HepG2 (cell line): Measurements from ENCODE around the gene ENPP1. TPM values are rescaled to one million over a fixed set of nuclear protein-coding genes. Genes with fewer than 3 reads are reported as not detected.
A peak's percentile ranks its signal among the peaks of the same experiment; 100 is the strongest.

ENCODE experiments used
- ATAC-seq: fragments of 200-7000 bp; cut with Tn5 transposase; 3 replicates; pipeline ENCODE4 v1.9.1; 2020; ENCODE audit warnings: mild to moderate bottlenecking, moderate library complexity
- BruUV-seq: library from RNA; stranded (reverse); fragments of 400-500 nt; replicated peaks from 2 replicates; lab custom pipeline; 2021; lab: Mats Ljungman, UMichigan
- CTCF ChIA-PET: fragments of 300-600 bp; formaldehyde crosslinking; extraction: SDS; loops from one replicate; lab custom pipeline; 2021; ENCODE audit warnings: low total read pairs, inconsistent platforms, low intra/inter-chr PET ratio; lab: Yijun Ruan, JAX
- POLR2A ChIA-PET: fragments of 350-600 bp; sonication (Branson Sonifier 250); formaldehyde crosslinking; loops from one replicate; lab custom pipeline; 2020; ENCODE audit warnings: antibody characterized with exemption, inconsistent platforms; lab: Yijun Ruan, JAX
- DNase-seq: peaks from one replicate; pipeline ENCODE4 v3.0.0-alpha.2; 2015; ENCODE audit warnings: low spot score
- FAIRE-seq: peaks from 3 replicates; lab custom pipeline; 2011; peaks lifted over from hg19 to GRCh38; lab: Jason Lieb, UNC
- H2AFZ ChIP-seq: one replicate; pipeline ENCODE4 v1.6.1; 2011; ENCODE audit warnings: low read length, inconsistent platforms
- H3K27ac ChIP-seq: fragments of 300-600 bp; 3 replicates; pipeline ENCODE4 v1.8.0; 2011; ENCODE audit warnings: mixed run types, mild to moderate bottlenecking, mixed read lengths, low read length, inconsistent platforms; ENCODE audit not compliant: insufficient read depth; ENCODE audit errors: extremely low read length
- H3K27me3 ChIP-seq, 2 experiments: fragments of 200-600 bp in 1 of 2; 2 replicates in 1 of 2; 3 replicates in 1 of 2; pipeline versions ENCODE4 v1.6.0 to v1.8.0; 2011; ENCODE audit warnings: low read length in 2 of 2, mild to moderate bottlenecking in 2 of 2, moderate library complexity in 2 of 2, inconsistent platforms in 1 of 2; ENCODE audit not compliant: insufficient read depth in 2 of 2, control insufficient read depth in 1 of 2
- H3K36me3 ChIP-seq, 2 experiments: fragments of 200-600 bp in 1 of 2; replicated peaks in 1 of 2; 2 replicates in 1 of 2; 3 replicates in 1 of 2; pipeline versions ENCODE4 v1.5.1 to v1.8.0; 2011; ENCODE audit warnings: low read length in 2 of 2, inconsistent platforms in 1 of 2; ENCODE audit not compliant: insufficient read depth in 2 of 2, control insufficient read depth in 1 of 2
- H3K4me1 ChIP-seq: 2 replicates; pipeline ENCODE4 v1.5.1; 2012; ENCODE audit warnings: low read length, inconsistent platforms; ENCODE audit not compliant: insufficient read depth
- H3K4me2 ChIP-seq: 2 replicates; pipeline ENCODE4 v1.6.0; 2011; ENCODE audit warnings: low read depth, low read length, inconsistent platforms
- H3K4me3 ChIP-seq, 3 experiments: fragments of 200-600 bp in 1 of 3; sonication (generic), shearing (Covaris generic) in 1 of 3; replicated peaks in 1 of 3; 2 replicates each; pipeline ENCODE4 v1.5.1; 2011 to 2016; ENCODE audit warnings: low read length in 3 of 3, inconsistent platforms in 2 of 3, low read depth in 2 of 3, mild to moderate bottlenecking in 2 of 3, control low read depth in 1 of 3, mixed read lengths in 1 of 3; ENCODE audit not compliant: insufficient read depth in 1 of 3
- H3K79me2 ChIP-seq: one replicate; pipeline ENCODE4 v1.6.1; 2011; ENCODE audit warnings: low read length, inconsistent platforms; ENCODE audit not compliant: insufficient read depth
- H3K9ac ChIP-seq: 2 replicates; pipeline ENCODE4 v1.6.0; 2011; ENCODE audit warnings: mild to moderate bottlenecking, low read depth, low read length, inconsistent platforms; ENCODE audit not compliant: insufficient read depth
- H3K9me3 ChIP-seq: 2 replicates; pipeline ENCODE4 v1.5.1; 2012; ENCODE audit warnings: mild to moderate bottlenecking, low read length
- H4K20me1 ChIP-seq: 2 replicates; pipeline ENCODE4 v1.6.0; 2011; ENCODE audit warnings: inconsistent platforms, mild to moderate bottlenecking, low read length, moderate library complexity; ENCODE audit not compliant: insufficient read depth
- CHD4 ChIP-seq: fragments of 200-600 bp; sonication (generic); IDR thresholded peaks from 2 replicates; pipeline ENCODE4 v1.7.0; 2017; ENCODE audit warnings: mild to moderate bottlenecking, low read length, borderline replicate concordance
- HNRNPH1 ChIP-seq: fragments of 200-400 bp; formaldehyde crosslinking; optimal IDR thresholded peaks from 2 replicates; pipeline ENCODE3; 2017; ENCODE audit warnings: mild to moderate bottlenecking, low read depth, low read length
- HNRNPK ChIP-seq: fragments of 200-400 bp; formaldehyde crosslinking; IDR thresholded peaks from 2 replicates; pipeline ENCODE4 v1.6.1; 2018; ENCODE audit warnings: low read length, low read depth, moderate library complexity, mild to moderate bottlenecking; ENCODE audit not compliant: poor library complexity, severe bottlenecking
- KMT2B ChIP-seq: IDR thresholded peaks from 2 replicates; pipeline ENCODE4 v1.6.1; 2016; ENCODE audit warnings: missing genetic modification reagents, missing compliant biosample characterization
- PCBP1 ChIP-seq: fragments of 200-400 bp; formaldehyde crosslinking; IDR thresholded peaks from 2 replicates; pipeline ENCODE4 v1.6.1; 2017; ENCODE audit warnings: mild to moderate bottlenecking, low read depth, low read length, borderline replicate concordance
- RELA ChIP-seq: sonication (generic); formaldehyde crosslinking; IDR thresholded peaks from 2 replicates; pipeline ENCODE4 v1.4.0; 2020; ENCODE audit warnings: missing genetic modification reagents
- ZBTB42 ChIP-seq: sonication (generic); formaldehyde crosslinking; IDR thresholded peaks from 2 replicates; pipeline ENCODE4 v1.5.0; 2020; ENCODE audit warnings: mild to moderate bottlenecking, missing genetic modification reagents
- ZFP41 ChIP-seq: sonication (generic); formaldehyde crosslinking; IDR thresholded peaks from 2 replicates; pipeline ENCODE4 v1.4.0; 2020; ENCODE audit warnings: mild to moderate bottlenecking, missing genetic modification reagents, borderline replicate concordance
- ZNF652 ChIP-seq: IDR thresholded peaks from 2 replicates; pipeline ENCODE4 v1.6.1; 2016; ENCODE audit warnings: low read depth, borderline replicate concordance
- ZNF7 ChIP-seq: IDR thresholded peaks from 2 replicates; pipeline ENCODE4 v1.6.1; 2016; ENCODE audit warnings: missing biosample characterization, missing genetic modification reagents
- ZNF703 ChIP-seq: sonication (generic); formaldehyde crosslinking; IDR thresholded peaks from 2 replicates; pipeline ENCODE4 v1.5.1; 2020; ENCODE audit warnings: missing genetic modification reagents, mild to moderate bottlenecking, moderate library complexity, borderline replicate concordance
- WGBS: methylation state at CpG from one replicate; pipeline ENCODE4 v1.1.6; 2017; ENCODE audit warnings: low lambda C conversion rate; 5-methylcytosine and 5-hydroxymethylcytosine counted together
- in situ Hi-C: cut with HindIII; loops from 2 replicates; pipeline ENCODE4 v1.10.0; 2017; ENCODE audit warnings: low pct_unique_long_range_greater_than_20kb; ENCODE audit not compliant: extremely low pct_ligation_motif_present
- intact Hi-C: fragments of 100-400 bp; cut with micrococcal nuclease; formaldehyde crosslinking; loops from one replicate; pipeline ENCODE4 v1.10.0; 2022; ENCODE audit not compliant: unreplicated experiment
- polyA plus RNA-seq, 8 experiments: library from polyadenylated mRNA; depleted of rRNA in 3 of 8; stranded (reverse) in 7 of 8; unstranded in 1 of 8; fragments of >200 nt; fragmentation: Illumina TruSeq in 4 of 8; extraction: Trizol in 4 of 8; gene quantifications; 2 replicates each; pipeline versions ENCODE4 v1.2.1 to v1.2.3, GENCODE V29; 2011 to 2016; ENCODE audit warnings: low read depth in 4 of 8, missing spikeins in 1 of 8, mixed read lengths in 1 of 8; ENCODE audit not compliant: insufficient read depth in 1 of 8
- total RNA-seq, 5 experiments: library from RNA; depleted of rRNA; stranded (reverse); fragments of >200 nt; fragmentation: Illumina TruSeq; extraction: Trizol; gene quantifications; 2 replicates each; pipeline ENCODE4 v1.2.3, GENCODE V29; 2016; ENCODE audit warnings: low read depth in 1 of 5
- TF ChIP-seq, protein P1 (sequence below): IDR thresholded peaks from 2 replicates; pipeline ENCODE4 v1.6.1; 2018; ENCODE audit warnings: missing genetic modification reagents
- TF ChIP-seq, protein P2 (sequence below): conservative IDR thresholded peaks from 2 replicates; pipeline ENCODE4 v1.6.1; 2018; ENCODE audit warnings: missing genetic modification reagents

Gene ENPP1
- total and polyA plus RNA-seq, 2 of the 13 experiments (the other 11 are each of a cell fraction or from before 2014, with no cell fraction given): 56.5 to 160 TPM

DNA sequence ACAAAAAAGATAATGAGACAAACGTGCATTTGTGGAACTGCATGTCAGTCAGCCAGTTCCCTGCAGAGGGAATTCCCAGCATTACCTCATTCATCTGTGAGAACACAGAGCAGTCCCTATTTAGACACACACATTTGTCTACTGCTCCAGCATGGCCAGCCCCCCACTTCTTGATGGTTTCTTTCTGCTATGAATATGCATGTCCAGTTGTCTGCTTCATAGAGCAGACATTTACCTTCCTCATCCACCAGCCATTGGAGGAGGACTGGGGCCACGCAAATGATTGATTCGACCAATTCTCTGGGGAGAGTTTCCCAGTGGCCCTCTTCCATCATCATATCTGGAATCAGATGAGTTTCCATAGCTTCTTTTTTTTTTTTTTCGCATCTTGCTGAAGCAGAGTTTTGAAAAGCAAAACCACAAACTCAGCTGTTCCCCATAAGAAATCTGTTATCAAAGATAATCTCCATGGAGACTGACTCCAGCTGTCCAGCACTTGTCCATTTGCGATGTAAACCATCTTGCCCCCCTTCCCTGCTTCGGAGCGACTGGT is 11.8 kb downstream of the ENPP1 start:
- in situ Hi-C loops (no loop called here), intact Hi-C loops (no loop called here)
- ChIA-PET CTCF (no interaction called here), POLR2A (no interaction called here)
- 93% methylated on average over 7 of the region's 7 CpGs for WGBS
- TF ChIP-seq ZNF7 (peak; percentile 62), PCBP1 (no peak), ZFP41 (CRISPR knock-in tag) (no peak), HNRNPH1 (no peak), RELA (peak; percentile 98)
- Histone ChIP-seq H2AFZ (no peak overlapping the region), H3K9me3 (no peaks in the 10 kb centered on the region), H3K27ac (no peak overlapping the region), H3K4me3 (no peak overlapping the region), H3K9ac (no peak overlapping the region), H4K20me1 (no peaks in the 10 kb centered on the region), H3K27me3 (no peaks in the 10 kb centered on the region), H3K36me3 (peaks cover 0 to 2% of the 10 kb centered on the region in 2 experiments; a peak in 1 of 5 replicates), H3K4me2 (no peak overlapping the region), H3K79me2 (peaks cover 66% of the 10 kb centered on the region), H3K4me1 (peaks cover 72% of the 10 kb centered on the region)
- no peak for FAIRE-seq
- DNase-seq: peak; percentile 25
- BruUV-seq: no TSS peak
- peak; percentile 33 for ATAC-seq

DNA sequence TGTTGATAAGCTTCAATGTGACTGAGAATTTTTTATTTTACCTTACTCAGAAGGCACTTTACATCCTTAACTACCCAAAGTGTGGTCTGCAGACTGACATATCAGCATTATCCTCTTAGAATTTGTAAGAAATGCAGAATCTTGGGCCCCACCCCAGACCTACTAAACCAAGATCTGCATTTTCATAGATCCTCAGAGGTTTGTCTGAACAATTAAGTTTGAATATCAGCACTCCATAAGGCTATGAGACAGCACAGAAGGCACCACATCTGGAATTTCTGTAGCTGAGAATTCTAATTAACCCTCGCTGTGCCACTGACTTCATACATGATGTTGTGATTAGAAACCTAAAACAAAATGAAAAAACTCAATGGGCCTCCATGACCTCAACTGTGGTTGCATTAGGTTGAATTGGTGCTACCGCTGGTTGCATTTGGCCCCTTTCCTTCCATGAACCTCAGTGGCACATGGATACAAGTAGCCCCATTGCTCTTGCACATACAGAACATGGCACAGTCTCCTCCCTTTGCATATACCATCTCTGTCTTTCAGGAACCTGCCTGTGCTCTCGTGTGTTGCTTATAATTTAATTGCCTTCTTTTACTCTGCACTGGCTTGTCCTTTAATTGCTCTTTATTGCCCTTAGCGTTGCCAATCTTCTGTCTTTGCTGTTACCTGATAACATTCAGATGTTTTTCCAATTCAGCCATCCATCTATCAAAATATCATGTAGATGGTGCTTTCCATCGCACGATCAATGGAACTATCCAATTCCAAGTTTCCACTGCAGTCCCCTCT is 13.4 kb downstream of the ENPP1 start:
- WGBS: 98% methylated on average over 6 of the region's 6 CpGs
- ChIA-PET POLR2A (no interaction called here), CTCF (no interaction called here)
- BruUV-seq: no TSS peak
- intact Hi-C loops (no loop called here), in situ Hi-C loops (no loop called here)
- DNase-seq (no peak), ATAC-seq (no peak), FAIRE-seq (no peak)
- no peaks in the 10 kb centered on the region for H4K20me1 ChIP-seq
- no peak overlapping the region for H3K4me2 ChIP-seq
- no peak overlapping the region for H3K4me3 ChIP-seq
- no peak overlapping the region for H2AFZ ChIP-seq
- H3K27ac ChIP-seq: no peak overlapping the region
- H3K4me1 ChIP-seq: peaks cover 72% of the 10 kb centered on the region
- peaks cover 0 to 2% of the 10 kb centered on the region in 2 experiments; a peak in 1 of 5 replicates for H3K36me3 ChIP-seq
- no peak overlapping the region for H3K9ac ChIP-seq
- no peaks in the 10 kb centered on the region for H3K27me3 ChIP-seq
- H3K79me2 ChIP-seq: peaks cover 65% of the 10 kb centered on the region
- H3K9me3 ChIP-seq: no peaks in the 10 kb centered on the region
- TF ChIP-seq CHD4: no peak
- TF ChIP-seq, protein P1, sequence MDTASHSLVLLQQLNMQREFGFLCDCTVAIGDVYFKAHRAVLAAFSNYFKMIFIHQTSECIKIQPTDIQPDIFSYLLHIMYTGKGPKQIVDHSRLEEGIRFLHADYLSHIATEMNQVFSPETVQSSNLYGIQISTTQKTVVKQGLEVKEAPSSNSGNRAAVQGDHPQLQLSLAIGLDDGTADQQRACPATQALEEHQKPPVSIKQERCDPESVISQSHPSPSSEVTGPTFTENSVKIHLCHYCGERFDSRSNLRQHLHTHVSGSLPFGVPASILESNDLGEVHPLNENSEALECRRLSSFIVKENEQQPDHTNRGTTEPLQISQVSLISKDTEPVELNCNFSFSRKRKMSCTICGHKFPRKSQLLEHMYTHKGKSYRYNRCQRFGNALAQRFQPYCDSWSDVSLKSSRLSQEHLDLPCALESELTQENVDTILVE (CRISPR knock-in tag): no peak
- no peak for TF ChIP-seq ZNF703 (CRISPR knock-in tag)
- no peak for TF ChIP-seq HNRNPK
- peak; percentile 87 for TF ChIP-seq ZNF652 (CRISPR knock-in tag)
- TF ChIP-seq, protein P2, sequence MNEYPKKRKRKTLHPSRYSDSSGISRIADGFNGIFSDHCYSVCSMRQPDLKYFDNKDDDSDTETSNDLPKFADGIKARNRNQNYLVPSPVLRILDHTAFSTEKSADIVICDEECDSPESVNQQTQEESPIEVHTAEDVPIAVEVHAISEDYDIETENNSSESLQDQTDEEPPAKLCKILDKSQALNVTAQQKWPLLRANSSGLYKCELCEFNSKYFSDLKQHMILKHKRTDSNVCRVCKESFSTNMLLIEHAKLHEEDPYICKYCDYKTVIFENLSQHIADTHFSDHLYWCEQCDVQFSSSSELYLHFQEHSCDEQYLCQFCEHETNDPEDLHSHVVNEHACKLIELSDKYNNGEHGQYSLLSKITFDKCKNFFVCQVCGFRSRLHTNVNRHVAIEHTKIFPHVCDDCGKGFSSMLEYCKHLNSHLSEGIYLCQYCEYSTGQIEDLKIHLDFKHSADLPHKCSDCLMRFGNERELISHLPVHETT (CRISPR knock-in tag): no peak
- no peak for TF ChIP-seq ZBTB42 (CRISPR knock-in tag)
- TF ChIP-seq KMT2B: no peak
